ENCODE data around the gene RDH11.
A peak's percentile ranks its signal among the peaks of the same experiment; 100 is the strongest.

The RDH11 gene

GRCh38 chr14:67646131-67646530 lies 49.4 kb downstream of the RDH11 start:
- no peak for DNase-seq

DNA sequence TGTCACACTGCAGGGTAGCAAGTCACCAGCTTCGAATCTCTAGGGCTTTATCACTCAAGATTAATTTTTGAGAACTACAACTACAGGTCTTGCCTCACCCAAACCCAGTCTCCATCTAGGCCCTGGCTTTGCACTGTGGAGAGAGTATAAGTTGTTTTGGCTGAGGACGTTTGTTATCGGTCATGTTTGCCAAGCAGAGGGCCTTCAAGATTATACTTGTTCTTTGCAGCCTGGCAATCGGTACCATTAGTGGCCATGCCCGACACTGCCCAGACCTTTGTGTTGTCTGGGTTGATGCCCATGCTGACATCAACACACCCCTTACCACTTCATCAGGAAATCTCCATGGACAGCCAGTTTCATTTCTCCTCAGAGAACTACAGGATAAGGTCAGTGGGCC lies 50.1 kb downstream of the RDH11 start:
- DNase-seq: no peak

GRCh38 chr14:67644428-67644827 lies 51.1 kb downstream of the RDH11 start:
- no peak for DNase-seq

DNA sequence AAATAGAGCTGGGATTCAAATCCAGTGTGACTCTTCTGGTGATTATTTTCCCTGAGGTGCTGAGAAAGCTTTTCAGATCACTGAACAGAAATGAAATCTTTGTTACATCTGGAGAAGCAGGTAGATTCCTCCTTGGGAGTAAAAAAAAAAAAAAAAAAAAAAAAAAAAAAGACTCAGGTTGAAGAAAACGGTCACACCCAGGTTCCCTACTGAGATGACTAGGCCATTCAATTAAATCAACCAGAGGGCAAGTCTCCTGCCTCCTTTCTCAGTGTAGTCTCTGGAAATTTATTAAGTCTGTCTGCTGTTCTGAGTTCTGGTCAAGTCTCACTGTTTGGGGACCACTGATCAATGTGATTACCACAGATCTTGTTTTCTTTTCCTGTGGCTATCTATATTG lies 51.9 kb downstream of the RDH11 start:
- no peak for DNase-seq

GRCh38 chr14:67641902-67642749 lies 53.4 kb downstream of the RDH11 start:
- DNase-seq: no peak

GRCh38 chr14:67641480-67641879 lies 54.1 kb downstream of the RDH11 start:
- DNase-seq: no peak

DNA sequence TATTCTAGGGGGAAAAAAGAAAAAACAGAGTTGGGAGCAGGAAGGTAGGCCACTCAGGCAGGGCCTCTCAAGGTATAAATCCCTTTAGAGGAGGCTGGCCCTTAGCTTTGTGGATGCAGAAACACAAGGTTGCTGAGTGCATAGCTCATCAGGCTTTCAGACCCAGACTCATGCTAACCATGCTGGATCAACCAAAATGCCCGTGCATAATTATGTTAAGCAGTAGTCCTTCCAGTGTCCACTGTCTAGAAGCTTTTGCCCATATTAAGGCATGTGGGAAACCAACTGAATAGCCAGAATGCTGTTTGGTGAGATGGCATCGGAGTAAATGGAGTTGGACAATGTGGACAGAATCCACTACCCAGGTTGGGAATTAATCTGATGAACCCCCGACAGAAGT lies 56.9 kb downstream of the RDH11 start:
- no peak for DNase-seq

DNA sequence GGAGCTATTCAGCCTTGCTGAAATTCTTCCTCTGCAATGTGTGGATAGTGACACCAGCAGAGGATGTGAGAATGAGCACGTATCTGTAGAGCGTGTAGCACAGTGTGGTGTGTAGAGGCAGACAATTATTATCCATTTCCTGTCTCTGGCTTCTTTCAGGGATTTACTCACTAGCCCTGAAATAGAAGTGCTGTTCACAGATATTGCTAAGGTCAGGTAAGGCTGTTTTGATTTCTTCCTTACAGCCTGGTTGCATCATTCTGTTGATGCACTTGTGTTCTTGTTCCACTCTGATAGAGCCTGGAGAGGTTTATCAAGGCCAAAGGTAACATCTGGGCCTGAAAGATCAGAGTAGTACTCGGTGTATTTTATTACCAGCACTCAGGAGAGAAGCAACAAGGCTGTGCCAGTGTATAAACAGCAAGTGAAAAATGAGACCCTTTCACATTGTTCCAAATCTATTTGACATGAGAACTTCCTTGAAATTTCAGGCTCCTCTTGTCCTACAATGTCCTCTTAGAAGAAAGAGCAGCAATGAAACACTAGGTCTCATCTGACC lies 59.1 kb downstream of the RDH11 start:
- peak; percentile 72 for DNase-seq

DNA sequence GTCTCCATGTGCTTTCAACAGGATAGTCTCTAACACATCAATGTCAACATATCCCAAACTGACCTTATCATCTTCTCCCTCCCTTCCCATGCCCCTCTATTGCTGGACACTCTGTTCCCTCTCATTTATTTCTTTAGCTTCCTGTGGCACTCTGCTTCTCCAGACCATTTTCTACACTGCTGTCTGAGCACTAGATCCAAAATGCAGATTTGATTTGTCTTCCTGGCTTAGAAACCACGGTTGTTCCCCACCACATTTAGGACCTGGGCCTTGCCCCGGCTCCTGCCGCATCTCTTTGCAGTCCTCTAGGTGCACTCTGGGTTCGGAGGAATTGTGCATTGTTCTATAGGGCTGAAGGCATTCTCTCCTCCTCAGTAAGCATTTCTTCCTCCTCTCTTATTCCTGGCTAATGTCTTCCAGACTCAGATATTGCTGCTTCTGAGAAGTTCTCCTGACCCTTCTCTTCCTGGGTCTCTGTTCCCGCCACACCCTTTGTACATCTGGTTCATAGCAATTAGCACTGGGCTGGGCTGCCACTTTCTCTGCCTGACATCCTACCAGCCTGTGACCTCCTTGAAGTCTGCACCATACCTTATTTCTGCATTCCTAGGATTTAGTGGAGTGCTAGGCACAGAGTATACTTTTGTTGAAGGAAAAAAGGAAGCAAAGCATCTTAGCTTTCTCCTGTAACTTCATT lies 62.0 kb downstream of the RDH11 start:
- no peak for DNase-seq

GRCh38 chr14:67630938-67631337 lies 64.6 kb downstream of the RDH11 start:
- DNase-seq: no peak

DNA sequence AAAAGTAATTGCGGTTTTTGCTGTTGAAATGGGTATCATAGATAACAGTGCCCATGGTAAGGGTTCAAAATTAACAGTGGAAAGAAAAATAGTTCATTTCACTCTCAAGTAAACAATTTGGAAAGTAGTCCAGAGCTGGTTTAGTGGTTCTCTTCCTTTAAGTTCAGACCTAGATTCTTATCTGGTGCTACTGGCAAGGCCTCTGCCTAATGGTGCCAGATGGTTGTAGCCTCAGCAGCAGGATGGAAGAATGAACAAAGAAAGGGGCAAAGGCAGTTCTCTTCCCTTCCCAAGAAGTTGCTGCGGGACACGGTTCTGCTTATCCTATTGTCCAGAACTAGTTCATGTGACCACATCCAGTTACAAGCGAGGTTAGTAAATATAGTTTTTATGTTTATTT lies 65.4 kb downstream of the RDH11 start:
- no peak for DNase-seq

DNA sequence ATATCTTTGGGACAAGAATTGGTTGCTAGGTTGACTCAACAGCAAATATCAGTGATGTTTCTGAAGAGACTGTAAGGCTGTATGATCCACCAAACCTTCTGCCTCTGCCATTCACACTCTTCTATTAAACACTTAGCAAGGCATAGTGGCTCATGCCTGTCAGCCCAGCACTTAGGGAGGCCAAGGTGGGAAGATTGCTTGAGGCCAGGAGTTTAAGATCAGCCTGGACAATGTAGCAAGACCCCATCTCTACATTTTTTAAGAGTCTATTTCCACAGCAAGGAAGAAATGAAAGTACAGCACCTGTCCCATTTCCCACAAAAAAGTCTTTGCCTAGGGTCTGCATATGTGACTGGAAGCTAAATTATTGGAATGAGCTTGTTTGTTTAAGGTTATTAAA lies 68.0 kb downstream of the RDH11 start:
- DNase-seq: no peak
